ENCODE data around the gene PPM1E. TPM values are rescaled to one million over a fixed set of nuclear protein-coding genes. Genes with fewer than 3 reads are reported as not detected.

The PPM1E gene
- polyA plus RNA-seq, 1 donor from 2014 or later: 39.5 TPM

DNA sequence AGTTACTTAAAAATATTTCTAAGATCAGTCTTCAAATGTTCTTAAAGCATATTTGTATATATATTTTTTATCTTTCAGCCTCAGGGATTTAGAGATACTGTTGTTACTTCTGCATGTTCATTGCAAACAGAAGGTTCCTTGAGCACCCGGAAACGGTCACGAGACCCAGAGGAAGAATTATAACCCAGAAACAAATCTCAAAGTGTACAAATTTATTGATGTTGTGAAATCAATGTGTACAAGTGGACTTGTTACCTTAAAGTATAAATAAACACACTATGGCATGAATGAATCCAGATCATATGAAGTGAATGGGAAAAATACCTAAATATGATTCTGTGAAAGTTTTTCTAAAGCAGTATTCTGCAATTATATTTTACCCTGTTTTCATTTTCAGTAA, 21.6 kb upstream of the PPM1E start:
- TF ChIP-seq EP300 (conservative IDR thresholded peaks at IDR 0.05; ENCODE audit: poor library complexity, severe bottlenecking) (no peak), MXI1 (conservative IDR thresholded peaks at IDR 0.05; ENCODE audit: poor library complexity, severe bottlenecking) (no peak), SMC3 (conservative IDR thresholded peaks at IDR 0.05; ENCODE audit: poor library complexity) (no peak), TAF1 (IDR thresholded peaks at IDR 0.05; ENCODE audit: low read depth) (no peak), EZH2 (IDR thresholded peaks at IDR 0.05; ENCODE audit: borderline replicate concordance, insufficient read depth, low read length, poor library complexity, severe bottlenecking) (no peak), RAD21 (conservative IDR thresholded peaks at IDR 0.05) (no peak), POLR2AphosphoS5 (IDR thresholded peaks at IDR 0.05) (no peak)
- TF ChIP-seq, protein P1, sequence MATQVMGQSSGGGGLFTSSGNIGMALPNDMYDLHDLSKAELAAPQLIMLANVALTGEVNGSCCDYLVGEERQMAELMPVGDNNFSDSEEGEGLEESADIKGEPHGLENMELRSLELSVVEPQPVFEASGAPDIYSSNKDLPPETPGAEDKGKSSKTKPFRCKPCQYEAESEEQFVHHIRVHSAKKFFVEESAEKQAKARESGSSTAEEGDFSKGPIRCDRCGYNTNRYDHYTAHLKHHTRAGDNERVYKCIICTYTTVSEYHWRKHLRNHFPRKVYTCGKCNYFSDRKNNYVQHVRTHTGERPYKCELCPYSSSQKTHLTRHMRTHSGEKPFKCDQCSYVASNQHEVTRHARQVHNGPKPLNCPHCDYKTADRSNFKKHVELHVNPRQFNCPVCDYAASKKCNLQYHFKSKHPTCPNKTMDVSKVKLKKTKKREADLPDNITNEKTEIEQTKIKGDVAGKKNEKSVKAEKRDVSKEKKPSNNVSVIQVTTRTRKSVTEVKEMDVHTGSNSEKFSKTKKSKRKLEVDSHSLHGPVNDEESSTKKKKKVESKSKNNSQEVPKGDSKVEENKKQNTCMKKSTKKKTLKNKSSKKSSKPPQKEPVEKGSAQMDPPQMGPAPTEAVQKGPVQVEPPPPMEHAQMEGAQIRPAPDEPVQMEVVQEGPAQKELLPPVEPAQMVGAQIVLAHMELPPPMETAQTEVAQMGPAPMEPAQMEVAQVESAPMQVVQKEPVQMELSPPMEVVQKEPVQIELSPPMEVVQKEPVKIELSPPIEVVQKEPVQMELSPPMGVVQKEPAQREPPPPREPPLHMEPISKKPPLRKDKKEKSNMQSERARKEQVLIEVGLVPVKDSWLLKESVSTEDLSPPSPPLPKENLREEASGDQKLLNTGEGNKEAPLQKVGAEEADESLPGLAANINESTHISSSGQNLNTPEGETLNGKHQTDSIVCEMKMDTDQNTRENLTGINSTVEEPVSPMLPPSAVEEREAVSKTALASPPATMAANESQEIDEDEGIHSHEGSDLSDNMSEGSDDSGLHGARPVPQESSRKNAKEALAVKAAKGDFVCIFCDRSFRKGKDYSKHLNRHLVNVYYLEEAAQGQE (IDR thresholded peaks at IDR 0.05; ENCODE audit: borderline replicate concordance): no peak
- TF ChIP-seq, protein P2, sequence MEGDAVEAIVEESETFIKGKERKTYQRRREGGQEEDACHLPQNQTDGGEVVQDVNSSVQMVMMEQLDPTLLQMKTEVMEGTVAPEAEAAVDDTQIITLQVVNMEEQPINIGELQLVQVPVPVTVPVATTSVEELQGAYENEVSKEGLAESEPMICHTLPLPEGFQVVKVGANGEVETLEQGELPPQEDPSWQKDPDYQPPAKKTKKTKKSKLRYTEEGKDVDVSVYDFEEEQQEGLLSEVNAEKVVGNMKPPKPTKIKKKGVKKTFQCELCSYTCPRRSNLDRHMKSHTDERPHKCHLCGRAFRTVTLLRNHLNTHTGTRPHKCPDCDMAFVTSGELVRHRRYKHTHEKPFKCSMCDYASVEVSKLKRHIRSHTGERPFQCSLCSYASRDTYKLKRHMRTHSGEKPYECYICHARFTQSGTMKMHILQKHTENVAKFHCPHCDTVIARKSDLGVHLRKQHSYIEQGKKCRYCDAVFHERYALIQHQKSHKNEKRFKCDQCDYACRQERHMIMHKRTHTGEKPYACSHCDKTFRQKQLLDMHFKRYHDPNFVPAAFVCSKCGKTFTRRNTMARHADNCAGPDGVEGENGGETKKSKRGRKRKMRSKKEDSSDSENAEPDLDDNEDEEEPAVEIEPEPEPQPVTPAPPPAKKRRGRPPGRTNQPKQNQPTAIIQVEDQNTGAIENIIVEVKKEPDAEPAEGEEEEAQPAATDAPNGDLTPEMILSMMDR (IDR thresholded peaks at IDR 0.05; ENCODE audit: poor library complexity, severe bottlenecking): no peak
- H4K20me1 ChIP-seq (ENCODE audit: insufficient read depth): no peaks in the 10 kb centered on the region

DNA sequence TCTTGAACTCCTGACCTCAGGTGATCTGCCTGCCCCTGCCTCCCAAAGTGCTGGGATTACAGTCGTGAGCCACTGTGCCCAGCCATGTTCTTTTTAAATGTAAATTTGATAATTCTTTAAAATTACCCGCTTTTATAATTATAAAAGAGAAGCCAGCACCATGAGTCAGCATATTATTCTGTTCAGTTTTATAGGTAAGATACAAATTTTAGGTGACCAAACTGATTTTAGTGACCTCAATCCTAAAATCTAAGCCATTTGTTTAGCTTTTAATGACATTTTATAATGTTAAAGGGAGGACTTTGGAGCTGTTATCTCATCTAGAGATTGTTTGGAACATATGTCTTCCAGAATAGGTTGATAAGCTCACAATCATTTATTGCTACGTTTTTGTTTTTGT, 20.8 kb upstream of the PPM1E start:
- Histone ChIP-seq H3K27ac (ENCODE audit: low read length) (no peak overlapping the region), H3K36me3 (ENCODE audit: insufficient read depth, low read length) (no peaks in the 10 kb centered on the region), H3K27me3 (ENCODE audit: insufficient read depth, low read depth, low read length) (no peaks in the 10 kb centered on the region), H3K79me2 (replicated peaks; ENCODE audit: insufficient read depth, low read length) (no peaks in the 10 kb centered on the region), H4K20me1 (ENCODE audit: insufficient read depth) (no peaks in the 10 kb centered on the region), H3F3A (ENCODE audit: insufficient read depth, low read length, poor library complexity, severe bottlenecking) (no peaks in the 10 kb centered on the region), H3K4me3 (ENCODE audit: low read length) (no peak overlapping the region), H3K9me3 (ENCODE audit: low read length) (no peaks in the 10 kb centered on the region), H2AFZ (ENCODE audit: low read depth, low read length) (no peak overlapping the region), H3K9me2 (ENCODE audit: insufficient read depth, low read length) (no peaks in the 10 kb centered on the region), H3K4me2 (ENCODE audit: low read length) (no peak overlapping the region), H3K9ac (ENCODE audit: low read length) (no peak overlapping the region)
- TF ChIP-seq TAF1 (IDR thresholded peaks at IDR 0.05; ENCODE audit: low read depth): no peak
- TF ChIP-seq EP300 (conservative IDR thresholded peaks at IDR 0.05; ENCODE audit: poor library complexity, severe bottlenecking): no peak
- no peak for TF ChIP-seq SMC3 (conservative IDR thresholded peaks at IDR 0.05; ENCODE audit: poor library complexity)
- no peak for TF ChIP-seq EZH2 (IDR thresholded peaks at IDR 0.05; ENCODE audit: borderline replicate concordance, insufficient read depth, low read length, poor library complexity, severe bottlenecking)
- TF ChIP-seq, protein P2 (IDR thresholded peaks at IDR 0.05; ENCODE audit: poor library complexity, severe bottlenecking): no peak
- TF ChIP-seq POLR2AphosphoS5 (IDR thresholded peaks at IDR 0.05): no peak
- TF ChIP-seq, protein P1 (IDR thresholded peaks at IDR 0.05; ENCODE audit: borderline replicate concordance): no peak
- no peak for TF ChIP-seq RAD21 (conservative IDR thresholded peaks at IDR 0.05)
- TF ChIP-seq MXI1 (conservative IDR thresholded peaks at IDR 0.05; ENCODE audit: poor library complexity, severe bottlenecking): no peak

More for the DNA sequence above, 21.6 kb upstream of the PPM1E start:
- H3K79me2 ChIP-seq (replicated peaks; ENCODE audit: insufficient read depth, low read length): no peaks in the 10 kb centered on the region
- H3K36me3 ChIP-seq (ENCODE audit: insufficient read depth, low read length): no peaks in the 10 kb centered on the region
- H2AFZ ChIP-seq (ENCODE audit: low read depth, low read length): no peak overlapping the region
- H3K9ac ChIP-seq (ENCODE audit: low read length): no peak overlapping the region
- no peak overlapping the region for H3K4me3 ChIP-seq (ENCODE audit: low read length)
- H3K27ac ChIP-seq (ENCODE audit: low read length): no peak overlapping the region
- H3K27me3 ChIP-seq (ENCODE audit: insufficient read depth, low read depth, low read length): no peaks in the 10 kb centered on the region
- H3K9me2 ChIP-seq (ENCODE audit: insufficient read depth, low read length): no peaks in the 10 kb centered on the region
- H3K4me2 ChIP-seq (ENCODE audit: low read length): no peak overlapping the region
- H3K9me3 ChIP-seq (ENCODE audit: low read length): no peaks in the 10 kb centered on the region
- H3F3A ChIP-seq (ENCODE audit: insufficient read depth, low read length, poor library complexity, severe bottlenecking): no peaks in the 10 kb centered on the region
